ENCODE data around the gene DLX4.

DNA sequence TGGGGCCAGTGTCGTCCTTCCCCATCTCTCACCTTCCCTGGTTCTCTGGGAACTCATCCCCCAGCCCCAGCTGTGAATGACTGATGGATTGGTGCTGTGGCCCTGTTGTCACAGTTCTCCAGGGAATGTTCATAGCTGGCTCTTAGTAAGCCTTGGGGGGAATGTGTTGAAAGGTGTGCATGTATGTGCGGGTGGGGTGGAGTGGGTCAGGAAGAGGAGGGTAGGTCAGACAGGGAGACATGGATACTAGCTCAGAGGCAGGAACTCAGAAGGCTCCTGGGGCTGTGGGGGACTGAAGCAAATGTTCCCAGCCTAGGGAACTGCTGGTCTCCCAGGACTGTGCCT lies 4.3 kb downstream of the DLX4 start:
- TF ChIP-seq, protein P1, sequence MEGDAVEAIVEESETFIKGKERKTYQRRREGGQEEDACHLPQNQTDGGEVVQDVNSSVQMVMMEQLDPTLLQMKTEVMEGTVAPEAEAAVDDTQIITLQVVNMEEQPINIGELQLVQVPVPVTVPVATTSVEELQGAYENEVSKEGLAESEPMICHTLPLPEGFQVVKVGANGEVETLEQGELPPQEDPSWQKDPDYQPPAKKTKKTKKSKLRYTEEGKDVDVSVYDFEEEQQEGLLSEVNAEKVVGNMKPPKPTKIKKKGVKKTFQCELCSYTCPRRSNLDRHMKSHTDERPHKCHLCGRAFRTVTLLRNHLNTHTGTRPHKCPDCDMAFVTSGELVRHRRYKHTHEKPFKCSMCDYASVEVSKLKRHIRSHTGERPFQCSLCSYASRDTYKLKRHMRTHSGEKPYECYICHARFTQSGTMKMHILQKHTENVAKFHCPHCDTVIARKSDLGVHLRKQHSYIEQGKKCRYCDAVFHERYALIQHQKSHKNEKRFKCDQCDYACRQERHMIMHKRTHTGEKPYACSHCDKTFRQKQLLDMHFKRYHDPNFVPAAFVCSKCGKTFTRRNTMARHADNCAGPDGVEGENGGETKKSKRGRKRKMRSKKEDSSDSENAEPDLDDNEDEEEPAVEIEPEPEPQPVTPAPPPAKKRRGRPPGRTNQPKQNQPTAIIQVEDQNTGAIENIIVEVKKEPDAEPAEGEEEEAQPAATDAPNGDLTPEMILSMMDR (IDR thresholded peaks at IDR 0.05; ENCODE audit: insufficient read depth, low read depth, low read length) = no peak
- no peak for TF ChIP-seq EZH2 (IDR thresholded peaks at IDR 0.05; ENCODE audit: insufficient read depth, low read length)

Measured in astrocyte (in vitro differentiated cells and primary cell).